Measurements from ENCODE around the gene KRT6C.

GRCh38 chr12:52458861-52459260 is 14.7 kb downstream of the KRT6C start:
- no peak for TF ChIP-seq CTCF (IDR thresholded peaks at IDR 0.05; ENCODE audit: insufficient read depth, low read length, poor library complexity, severe bottlenecking)
- TF ChIP-seq EZH2phosphoT487 (conservative IDR thresholded peaks at IDR 0.05; ENCODE audit: low read length) = no peak
